GM23248 (cell line): ENCODE results near the gene RIC3.

Source experiments
- EZH2 ChIP-seq: fragments of 200-600 bp; sonication (generic); IDR thresholded peaks from 2 replicates; pipeline ENCODE4 v1.6.1; 2018; ENCODE audit warnings: antibody characterized with exemption, mild to moderate bottlenecking; ENCODE audit not compliant: insufficient read depth, poor library complexity, severe bottlenecking
- EZH2phosphoT487 ChIP-seq: fragments of 200-600 bp; sonication (generic); IDR thresholded peaks from 2 replicates; pipeline ENCODE4 v1.6.1; 2018; ENCODE audit warnings: antibody characterized with exemption, moderate library complexity, mild to moderate bottlenecking, low read depth; ENCODE audit not compliant: insufficient read depth

- TF ChIP-seq EZH2 (no peak), EZH2phosphoT487 (no peak)
Measured at GRCh38 chr11:8060801-8061554, 107.8 kb downstream of the RIC3 start.
